Activated CD4-positive, alpha-beta T cell treated with anti-CD3 and anti-CD28 coated beads, Interleukin-2, amount 50 U/mL, for 1 hour (primary cell): ENCODE measurements around the gene NCEH1.
"Not testable (repeated sequence)": the region's sequence is repeated elsewhere in the genome, so short reads cannot be mapped to it uniquely, and the experiment has no call there.

Source experiments
- DNase-seq: peaks from one replicate; pipeline ENCODE4 v3.0.0-alpha.2; 2020

NCEH1 gene

DNA sequence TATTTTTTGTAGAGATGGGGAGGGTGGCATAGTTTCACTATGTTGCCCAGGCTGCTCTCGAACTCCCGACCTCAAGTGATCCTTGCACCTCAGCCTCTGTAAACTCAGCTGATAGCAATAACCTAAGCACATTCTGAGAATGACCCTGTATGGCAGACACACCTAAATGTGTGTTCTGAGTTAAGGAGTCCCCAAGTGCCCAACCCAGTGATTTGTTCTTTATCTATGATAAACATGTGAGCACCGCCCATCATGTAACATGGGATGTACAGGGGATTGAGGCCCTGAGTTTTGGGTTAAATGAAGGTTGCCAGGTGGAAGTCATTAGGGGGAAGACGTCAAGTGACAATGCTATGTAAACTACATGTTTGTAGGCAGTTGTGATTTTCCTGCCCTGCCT, 5.7 kb downstream of the NCEH1 start:
- no peak for DNase-seq

DNA sequence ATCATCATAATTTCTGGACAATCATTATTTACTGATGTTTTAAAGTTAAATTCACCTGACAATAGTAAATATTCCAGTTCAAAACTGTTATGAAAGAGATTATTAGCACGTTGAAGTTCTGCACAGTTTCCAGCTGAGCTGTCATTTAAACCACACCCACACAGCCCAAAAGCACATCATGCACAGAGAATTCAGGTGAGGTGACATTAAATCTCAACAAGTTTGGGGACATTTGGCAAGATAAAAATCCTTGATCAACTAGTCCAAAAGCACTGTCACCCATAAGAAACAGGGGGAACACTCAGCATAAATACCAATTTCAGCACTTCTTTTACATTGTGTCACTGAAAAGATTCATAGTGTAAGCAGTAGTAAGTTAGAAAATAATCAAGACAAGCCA, 6.9 kb downstream of the NCEH1 start:
- DNase-seq: no peak

DNA sequence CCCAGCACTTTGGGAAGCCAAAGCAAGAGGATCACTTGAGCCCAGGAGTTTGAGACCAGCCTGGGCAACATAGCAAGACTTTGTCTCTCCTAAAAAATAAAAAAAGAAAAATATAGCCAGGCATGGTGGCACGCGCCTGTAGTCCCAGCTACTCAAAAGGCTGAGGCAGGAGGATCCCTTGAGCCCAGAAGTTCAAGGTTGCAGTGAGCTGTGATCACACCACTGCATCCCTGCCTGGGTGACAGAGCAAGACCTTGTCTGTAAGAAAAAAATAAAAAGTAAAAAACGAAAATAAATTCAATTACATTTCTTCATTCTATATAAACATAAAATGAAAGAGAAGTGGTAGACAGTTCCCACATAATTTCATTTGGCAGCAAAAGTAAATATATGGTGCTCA, 8.1 kb downstream of the NCEH1 start:
- not testable (repeated sequence) for DNase-seq

DNA sequence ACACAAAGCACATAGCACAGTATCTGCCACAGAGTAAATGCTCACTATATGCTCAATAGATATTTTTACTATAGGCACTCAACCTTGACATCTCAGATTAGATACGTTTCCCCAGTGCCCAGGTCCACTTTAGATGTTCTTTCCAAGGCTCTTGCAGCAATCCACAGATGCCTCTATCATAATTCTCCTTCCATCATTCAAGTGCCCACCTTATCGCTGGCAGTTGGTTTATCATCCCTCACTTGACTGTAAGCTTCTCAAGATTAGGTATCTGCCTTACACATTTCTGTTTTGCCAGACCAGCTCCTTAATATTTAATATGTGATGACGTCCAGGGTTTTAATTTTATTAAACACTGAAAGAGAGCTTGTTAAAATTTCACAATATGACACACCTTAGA, 8.6 kb downstream of the NCEH1 start:
- DNase-seq: no peak

DNA sequence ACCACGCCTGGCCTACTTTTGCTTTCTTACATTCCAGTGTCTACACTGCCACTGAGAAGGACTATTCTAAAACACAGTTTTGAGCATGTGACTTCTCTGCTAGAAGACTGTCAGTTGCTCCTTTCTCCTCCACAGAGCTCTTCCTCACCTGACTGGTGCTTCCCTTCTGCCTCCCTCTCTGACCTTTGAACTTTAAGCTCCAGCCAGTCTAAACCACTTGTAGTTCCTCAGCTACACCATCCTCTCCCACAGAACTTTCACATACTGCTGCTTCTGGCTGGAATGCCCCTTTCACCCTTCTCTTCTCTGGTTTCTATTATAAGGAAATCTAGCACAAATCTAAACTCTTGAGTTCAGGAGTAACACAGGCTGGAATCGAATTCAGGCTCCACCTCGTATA, 9.1 kb downstream of the NCEH1 start:
- DNase-seq: no peak

DNA sequence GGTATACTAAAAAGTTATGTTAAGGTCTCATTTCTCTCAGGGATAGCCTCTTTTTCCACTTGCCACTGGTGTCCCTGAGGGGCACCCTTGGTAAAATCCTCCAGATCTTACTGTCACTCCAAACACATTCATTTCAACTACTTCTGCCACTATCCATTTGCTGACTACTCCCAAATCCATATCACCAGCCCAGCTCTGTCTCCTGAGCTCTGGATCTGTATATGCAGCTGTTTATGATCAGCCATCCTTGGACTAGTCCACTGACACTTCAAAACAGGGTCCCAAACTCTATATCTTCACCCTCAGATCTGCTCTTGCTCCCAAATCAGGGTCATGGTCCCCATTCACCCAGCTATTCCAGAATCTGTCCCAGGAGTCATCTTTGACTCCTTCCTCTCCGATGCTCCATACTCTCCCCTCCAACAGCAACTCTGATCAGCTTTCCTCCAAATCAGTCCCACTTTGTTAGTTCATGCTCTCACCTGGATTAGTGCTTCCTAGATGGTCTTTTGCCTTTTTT, 9.9 kb downstream of the NCEH1 start:
- no peak for DNase-seq

DNA sequence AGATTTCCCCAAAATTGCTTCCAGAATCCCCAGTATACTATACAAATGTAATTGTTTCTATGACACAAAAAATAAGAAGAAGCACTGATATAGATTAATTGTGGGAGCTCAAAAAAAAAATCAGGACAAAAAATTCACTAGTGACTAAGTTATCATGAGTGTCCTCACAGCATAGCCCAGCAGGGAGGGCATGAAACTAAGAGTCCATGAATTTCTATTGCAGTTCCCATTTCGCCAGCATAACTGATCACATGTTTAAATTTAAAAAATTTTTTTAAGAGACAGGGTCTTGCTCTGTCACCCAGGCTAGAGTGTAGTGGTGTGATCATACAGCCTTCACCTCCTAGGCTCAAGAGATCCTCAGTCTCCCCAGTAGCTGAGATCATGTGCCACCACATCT, 10.6 kb downstream of the NCEH1 start:
- DNase-seq: no peak

DNA sequence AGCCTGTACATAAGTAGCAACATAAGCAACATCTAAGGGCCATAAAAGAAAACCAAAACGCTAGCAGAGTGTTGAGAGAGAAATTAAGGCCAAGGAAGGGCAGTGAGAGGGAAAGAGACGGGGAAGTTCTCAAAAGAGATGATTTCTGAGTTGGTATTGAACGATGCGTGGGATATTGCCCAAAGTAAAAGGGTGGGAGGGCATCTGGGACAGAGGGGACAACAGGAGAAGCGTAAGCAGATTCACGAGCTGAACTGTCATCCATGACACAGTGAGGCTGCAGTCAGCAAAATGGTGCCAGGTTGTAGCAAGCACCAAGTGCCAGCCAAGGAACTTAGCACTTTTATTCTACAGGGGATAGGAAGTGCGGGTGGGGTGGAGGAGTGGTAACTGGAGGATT, 11.8 kb downstream of the NCEH1 start:
- no peak for DNase-seq

DNA sequence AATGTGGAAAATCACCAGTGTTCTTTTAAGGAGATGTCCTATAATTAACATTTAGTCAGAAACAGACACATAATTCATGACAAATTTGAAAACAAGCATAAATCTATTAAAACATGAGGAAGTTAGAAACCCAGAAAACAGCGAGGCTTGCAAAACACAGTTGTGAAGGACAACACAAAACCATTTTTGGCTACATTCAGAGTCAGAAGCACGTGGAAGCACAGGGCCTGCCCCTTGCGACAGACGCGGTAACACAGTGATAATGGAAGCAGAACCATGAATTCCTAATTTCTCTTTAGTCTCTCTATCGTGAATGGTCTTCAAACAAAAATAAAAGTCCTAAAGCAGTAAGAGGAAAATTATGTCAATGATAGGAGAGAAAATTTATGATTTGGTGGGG, 12.2 kb downstream of the NCEH1 start:
- DNase-seq: no peak

DNA sequence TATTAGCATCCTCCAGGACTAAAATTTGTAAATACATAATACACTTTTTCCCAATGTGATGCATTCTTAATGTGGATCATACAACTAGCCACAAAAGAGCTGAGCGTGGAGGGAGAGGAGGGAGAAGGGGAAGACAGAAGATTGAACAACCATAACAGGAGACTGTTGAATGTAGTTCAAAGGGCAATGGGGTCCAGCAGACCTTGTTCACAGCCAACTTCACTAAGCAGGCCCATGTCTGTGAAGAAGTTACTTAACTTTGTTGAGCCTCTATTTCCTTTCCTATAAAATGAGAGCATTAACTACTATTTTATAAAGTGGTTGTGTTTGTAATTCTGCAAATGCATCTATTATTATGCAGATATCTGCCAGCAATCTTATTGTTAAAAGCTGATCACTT, 13.3 kb downstream of the NCEH1 start:
- DNase-seq: no peak

DNA sequence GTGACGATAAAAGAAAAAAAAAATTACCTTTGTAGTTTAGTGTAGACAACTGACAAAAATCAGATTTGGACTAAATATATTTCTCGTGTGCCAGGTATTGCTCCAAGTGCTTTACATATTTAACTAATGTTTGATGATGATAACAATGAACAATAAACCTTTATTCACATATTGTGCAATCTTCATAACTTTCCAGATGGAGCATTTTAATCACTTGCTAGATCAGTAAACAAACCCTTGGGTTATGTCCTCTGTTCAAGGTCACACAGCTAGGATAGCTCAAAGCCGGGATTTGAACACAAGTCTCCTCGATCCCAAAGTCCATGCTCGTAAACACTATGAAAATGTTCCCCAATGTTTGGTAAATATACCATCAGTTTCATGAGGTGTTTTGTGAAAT, 14.5 kb downstream of the NCEH1 start:
- DNase-seq: no peak

DNA sequence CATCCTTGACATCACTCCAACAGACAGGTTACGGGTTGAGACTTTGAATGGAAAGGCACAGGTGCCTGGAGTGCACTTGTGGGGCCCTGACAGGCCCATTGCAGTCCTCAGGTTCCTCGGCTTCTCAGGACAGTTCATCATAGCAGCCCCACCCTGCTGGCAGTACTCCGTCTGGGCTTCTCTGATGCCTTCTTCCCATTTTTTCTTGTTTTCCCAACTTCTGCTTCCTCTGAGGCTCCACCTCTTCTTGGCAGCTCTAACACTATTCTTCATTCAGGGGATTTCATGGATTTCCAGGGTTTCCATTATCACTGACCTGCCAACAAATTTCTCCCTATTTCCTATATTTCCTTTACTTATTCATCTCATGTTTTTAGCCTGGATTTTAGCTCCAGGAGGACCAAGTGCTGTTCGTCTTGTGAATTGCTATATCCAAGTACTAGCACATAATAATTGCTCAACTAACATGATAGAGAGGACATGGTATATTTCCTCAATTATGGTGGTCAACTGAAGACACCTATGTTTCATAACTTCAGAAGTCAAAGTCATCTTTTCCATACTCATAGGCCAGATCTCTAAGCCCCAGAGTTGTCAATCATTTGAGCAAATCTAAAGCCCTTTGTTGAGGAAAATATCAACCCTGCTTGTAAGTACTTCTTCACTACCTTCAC, 16.2 kb downstream of the NCEH1 start:
- no peak for DNase-seq

DNA sequence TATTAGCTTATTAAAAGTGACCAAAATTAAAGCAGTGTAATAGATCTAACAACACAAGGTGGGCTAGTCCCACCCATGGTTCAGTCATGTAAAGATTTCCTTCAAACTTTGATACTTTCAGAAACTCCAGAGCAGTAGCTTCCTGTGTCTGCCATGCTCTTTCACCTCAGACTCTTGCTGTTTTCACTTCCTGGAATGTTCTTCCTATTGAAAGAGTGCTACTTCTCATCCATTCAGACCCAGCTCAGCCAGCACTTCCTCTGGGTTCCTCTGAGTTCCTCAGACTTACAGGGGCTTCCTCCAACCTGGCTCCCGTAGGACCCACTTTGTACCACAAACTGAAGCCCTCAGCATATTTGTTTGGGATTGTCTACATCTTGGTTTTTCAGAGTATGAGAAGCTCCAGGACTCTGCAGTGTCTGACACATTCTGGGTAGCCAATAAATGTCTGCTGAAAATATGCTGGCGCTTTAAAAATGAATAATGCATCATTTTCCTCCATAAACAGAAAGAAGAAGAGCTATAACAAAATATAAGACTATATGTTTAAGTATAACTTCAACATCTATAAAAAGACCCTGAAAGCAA, 18.0 kb downstream of the NCEH1 start:
- no peak for DNase-seq

DNA sequence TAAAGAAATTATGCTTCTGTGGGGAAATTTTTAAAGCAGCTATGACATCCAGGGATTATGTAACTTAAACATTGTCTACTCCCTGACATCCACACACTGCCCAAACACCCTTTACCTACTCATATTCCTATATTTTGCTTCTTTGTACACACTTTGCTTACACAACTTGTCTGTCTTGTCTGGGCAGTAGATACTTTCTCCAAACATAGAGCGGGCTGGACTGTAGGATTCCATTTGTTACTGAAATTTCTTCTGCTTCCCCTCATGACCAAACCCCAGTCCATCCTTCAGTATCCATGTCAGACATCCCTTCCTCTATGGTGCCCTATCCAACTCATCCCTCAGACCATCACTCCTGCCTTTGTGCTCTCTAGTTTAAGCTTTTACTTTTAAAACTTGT, 19.9 kb downstream of the NCEH1 start:
- no peak for DNase-seq

DNA sequence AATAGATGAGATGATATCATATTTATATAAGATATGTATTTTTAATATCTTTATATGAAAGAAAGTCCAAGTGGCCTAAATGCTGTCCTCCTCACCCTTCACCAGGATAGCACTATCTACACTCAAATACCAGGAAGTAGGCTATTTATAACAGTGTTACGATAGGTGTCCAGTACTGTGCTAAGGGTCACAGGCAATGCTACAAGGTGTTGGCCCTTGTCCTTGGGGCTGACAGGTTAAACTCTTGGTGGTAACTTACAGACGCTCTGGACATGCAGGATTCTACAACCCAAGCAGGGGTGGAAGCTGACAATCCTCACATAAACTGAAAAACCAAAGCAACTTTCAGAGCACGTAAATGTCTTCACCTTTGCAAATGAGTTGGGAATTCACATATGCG, 22.3 kb downstream of the NCEH1 start:
- no peak for DNase-seq

DNA sequence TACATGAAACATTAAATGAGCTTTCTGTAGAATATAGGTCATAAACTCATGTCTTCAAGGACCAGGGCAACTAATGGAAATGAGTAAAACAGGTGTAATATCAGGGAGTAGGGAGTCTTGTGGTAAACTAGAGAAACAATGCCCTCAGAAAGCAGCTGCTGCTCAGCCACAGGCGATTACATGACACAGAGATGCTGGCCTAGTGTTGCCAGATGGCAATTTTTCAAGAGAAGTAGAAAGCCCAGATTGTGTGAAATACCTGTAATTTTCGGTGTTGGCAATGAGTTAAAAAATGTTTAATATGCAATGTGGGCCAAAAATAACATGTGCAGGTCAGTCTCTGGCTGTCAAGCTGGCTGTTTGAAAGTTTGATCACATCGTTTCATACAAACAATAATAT, 23.4 kb downstream of the NCEH1 start:
- DNase-seq: no peak

DNA sequence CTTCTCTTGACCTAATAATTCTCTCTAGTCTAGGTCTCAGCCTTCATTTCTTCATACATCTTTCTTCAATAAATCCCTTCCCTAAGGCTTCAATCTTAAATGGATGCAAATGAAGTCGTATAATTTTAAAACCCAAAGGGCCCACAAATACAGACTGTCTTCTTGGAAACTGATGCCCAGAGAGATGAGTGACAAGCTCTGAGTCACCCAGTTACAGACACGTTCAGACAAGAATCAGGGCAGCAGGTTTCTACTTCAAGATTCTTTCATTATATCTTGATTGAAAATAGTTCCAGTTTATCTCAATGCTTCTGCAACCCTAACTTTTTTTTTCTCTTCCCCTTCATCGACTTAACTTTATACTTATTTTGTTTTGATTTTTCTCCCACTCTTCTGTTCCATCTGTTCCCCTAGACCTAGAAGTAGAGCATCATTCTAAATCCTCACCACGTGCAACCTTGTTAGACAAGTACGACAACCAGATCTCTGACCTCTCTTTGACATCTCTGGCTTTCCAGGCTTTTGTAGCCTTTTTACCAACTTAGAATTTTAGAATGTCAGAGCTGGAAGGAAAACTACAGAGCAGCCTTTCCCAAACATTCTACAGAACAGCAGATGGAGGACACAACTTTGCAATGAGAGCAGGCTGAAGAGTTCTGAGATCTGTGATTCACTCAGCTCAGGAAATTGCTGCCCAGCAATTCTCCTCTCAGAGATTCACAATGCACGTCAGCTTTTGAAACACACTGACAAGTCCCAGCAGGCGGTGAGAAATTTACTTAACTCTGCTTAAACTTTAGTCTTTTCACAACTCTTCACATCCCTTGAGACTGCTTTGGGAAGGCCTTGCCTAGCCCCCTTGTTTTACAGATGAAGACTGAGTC, 25.3 kb downstream of the NCEH1 start:
- DNase-seq: no peak

DNA sequence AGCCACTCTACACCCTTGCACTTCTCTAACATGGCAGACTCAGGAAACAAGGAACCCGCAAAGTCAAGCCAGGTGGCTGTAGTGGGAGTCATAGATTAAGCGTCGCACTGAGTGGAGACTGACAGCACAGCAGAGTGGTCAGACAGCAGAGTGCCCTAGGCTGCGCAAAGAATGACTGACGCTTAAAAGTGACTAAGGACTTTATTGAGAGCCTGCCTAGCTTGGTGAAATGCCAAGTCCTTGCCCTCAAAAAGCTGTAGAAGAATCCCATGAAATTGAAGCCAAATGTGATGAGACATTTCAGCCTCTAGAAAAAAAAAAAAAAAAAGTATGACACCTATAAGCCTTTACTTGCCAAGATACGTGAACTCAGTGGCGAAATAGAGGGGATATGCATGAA, 30.2 kb downstream of the NCEH1 start:
- DNase-seq: no peak

DNA sequence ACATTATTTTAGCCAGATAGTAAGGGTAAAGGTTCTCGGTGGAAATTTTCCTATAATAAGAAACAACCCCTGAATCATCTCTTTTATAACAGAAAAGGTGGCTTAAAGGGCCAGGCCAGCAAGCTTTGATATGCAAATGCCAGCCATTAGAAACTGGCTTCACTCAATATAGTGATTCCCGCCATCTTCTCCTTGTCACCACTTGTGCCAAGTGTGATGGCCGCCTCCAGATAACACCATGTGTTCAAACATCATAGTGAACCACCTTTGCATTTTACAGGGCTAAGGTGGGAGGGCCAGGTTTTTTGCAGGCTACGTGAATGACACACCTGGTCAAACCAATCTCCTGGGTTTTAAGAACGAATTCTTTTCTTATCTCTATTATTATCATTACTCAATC, 31.3 kb downstream of the NCEH1 start:
- no peak for DNase-seq

DNA sequence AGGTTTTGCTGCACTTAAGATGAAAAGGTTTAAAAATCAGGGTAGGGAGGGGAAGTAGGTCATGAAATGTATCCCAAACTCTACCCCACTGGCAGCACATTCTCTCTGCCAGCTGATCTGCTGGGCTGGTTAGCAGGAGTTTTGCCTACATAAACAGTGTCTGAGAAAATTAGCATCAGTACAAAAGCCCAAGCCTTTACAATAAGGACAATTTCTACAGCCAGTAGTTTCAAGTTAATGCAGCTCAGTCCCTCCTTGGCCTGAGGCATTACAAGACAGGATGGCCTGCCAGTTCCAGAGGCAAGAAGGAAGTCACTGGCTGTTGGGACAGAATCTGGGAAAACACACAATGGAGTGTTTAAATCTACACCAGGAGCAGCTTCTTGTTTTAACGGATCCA, 32.8 kb downstream of the NCEH1 start:
- no peak for DNase-seq

DNA sequence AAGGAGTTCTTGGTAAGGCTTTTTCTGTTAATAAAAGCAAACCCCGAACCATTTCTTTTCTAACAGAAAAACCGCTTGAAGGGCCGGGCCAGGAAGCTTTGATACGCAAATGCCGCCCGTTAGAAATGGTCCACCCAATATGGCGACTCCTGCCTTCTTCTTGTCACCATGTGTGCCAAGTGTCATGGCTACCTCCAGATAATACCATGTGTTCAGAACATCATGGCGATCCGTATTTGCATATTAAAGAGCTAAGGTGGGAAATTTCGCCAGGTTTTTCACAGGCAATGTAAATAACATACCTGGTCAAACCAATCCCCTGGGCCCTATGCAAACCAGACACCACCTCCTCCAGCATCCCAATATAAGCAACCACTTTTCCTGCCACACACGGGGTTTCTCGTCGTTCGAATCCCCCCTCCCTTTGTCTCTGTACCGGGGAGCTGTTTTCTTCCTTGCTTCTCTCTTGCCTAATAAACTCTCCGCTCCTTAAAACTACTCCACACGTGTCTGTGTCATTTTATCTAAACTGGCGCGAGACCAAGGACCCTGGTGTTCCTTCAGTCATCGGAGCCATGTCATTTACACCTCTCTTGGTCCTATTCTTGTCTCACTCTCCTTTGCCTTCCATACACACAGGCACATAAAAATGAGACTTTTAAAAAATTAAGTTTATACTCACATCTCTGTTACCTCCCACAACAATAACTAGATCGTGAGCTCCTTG, 34.5 kb downstream of the NCEH1 start:
- no peak for DNase-seq

DNA sequence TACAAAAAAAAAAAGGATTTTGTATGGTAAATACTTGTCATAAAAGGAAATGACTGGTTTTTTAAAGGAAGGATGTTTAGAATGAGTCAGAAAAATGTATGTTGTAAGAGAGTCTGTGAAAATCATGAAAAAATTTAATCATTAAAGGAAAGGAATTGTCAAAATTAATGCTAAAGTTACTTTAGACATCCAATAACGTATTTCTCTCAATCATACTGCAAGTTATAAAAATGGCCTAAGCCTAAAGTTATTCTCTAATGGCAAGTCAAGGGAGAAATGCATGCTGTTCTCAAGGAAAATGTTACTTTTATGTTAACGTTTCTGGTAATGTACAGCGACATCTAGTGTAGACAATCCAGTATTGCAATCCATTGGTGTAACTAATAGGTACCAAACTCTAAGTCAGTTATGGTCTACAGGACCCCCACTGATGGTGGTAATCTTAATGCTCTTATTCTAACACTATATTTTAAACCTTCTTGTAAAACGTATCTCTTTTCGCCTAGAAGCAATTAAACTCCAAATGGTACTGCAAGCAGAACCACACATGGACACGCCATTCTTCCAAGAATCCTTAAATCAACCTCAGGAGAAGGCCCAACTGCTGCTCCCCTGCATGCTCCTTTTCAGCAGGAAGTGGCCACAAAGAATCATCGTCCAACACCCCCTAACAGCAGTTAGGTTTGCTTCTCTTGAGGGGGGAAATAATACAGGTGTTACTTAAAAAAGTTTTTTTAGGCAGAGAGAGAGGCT, 35.2 kb downstream of the NCEH1 start:
- DNase-seq: no peak
